HTERT RPE-1 (cell line): ENCODE measurements around the gene CIAO2A.

Experiments used
- in situ Hi-C: fragments of 300-500 bp; cut with MboI; formaldehyde crosslinking; loops from 4 replicates; pipeline ENCODE4 v1.14.3; 2020; ENCODE audit warnings: low sequenced_read_pairs

Gene CIAO2A

GRCh38 chr15:64045101-64045435, 48.6 kb downstream of the CIAO2A start:
- in situ Hi-C loops = no loop called here

DNA sequence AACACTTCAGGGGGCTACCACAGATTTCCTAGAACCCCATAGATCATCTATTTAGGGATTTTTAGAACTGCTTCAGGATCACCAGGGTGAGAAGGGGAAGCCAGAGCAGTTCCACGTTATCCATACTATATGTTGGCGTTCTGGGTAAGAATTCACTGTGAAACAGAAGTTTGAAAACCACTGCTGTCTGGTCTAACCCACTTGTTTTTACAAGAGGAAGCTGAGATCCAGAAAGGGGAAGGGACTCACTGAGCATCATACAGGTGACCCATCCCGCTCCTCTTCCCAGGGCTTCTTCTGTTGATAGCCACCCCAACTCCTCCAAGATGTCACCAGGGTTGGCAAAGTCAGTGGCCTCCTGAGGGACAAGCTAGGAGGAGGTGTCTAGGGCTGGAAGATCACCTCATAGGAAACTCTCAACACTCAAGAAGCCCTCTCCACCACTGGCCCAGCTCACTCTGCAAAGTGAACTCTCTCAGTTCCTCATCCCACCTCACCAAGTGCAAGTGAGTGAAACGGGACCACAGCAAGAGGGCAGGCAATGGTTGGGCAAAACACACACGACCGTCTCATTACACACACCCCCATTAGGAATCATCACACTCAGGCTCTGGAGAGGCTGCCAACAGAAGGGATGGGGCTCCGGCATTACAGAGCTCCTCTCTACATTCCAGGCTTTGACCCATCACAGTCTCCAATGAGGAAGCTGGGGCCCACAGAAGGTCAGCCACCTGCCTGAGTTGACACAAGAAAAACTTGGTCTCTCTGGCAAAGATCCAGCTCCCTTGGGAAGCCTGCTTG, 49.1 kb downstream of the CIAO2A start:
- in situ Hi-C loops = no loop called here

DNA sequence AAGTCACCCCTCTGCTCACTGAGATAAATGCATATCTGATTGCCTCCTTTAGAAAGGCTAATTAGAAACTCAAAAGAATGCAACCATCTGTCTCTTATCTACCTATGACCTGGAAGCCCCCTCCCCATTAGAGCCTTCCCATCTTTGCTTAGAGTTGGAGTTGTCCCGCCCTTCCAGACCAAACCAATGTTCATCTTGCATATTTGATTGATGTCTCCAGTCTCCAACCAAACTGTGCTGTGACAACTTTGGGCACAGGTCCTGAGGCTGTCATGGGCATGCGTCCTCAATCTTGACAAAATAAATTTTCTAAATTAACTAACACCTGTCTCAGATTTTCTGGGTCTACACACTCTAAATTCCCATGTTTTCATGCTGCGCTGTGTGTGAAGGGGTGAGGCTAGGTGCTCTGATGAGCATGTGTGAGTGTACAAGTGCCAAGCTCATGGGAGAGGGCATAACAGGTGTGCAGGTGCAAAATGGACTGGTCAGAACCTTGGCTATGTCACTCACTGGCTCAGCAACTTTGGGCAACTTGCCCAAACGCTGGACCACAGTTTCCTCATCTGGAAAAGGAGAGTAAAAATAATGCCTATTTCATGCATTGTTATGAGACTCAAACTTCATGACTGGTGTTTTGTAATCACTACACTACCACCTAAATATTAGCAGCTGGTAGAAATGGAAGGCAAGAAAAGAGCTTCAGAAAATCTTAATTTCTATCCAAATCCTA, 54.6 kb downstream of the CIAO2A start:
- in situ Hi-C loops = no loop called here

DNA sequence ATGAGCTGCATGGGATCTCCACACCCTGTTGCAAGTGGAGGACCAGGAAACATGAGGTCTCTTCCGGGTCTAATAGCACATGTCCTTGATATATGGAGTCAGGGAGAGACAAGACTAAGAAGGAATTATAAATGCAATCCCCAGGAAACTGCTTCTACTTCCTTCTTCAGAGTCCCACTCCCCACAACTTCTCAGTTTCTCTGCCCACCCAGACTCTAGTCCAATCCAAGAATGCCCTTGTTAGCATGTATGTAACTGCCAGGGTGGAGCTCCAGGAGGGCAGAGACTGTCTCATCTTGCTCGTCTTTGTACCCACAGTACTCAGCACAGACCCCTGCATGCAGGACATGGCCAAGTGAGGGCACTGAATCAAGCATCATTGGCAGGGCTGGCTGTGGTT, 55.7 kb downstream of the CIAO2A start:
- in situ Hi-C loops = no loop called here

DNA sequence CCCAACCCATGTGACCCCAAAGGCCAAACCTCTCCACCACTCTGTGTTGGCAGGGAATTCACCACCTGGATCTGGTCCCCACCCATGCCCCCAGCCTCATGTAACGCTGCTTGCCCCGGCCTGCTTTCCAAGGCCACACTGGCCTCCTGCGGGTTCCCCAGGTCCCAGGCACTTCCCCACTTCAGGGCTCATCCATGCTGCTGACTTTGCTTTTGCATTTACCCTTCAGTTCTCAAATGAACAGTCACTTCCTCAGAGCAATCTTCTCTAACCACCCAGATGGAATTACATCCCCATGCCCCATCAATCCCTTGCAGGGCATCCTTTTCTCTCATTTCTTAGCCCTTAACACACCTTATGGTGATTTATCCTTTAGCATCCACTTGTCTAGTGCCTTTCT, 56.5 kb downstream of the CIAO2A start:
- in situ Hi-C loops = no loop called here

- in situ Hi-C loops = no loop called here
Observed at GRCh38 chr15:64035525-64035924, 58.1 kb downstream of the CIAO2A start.

- in situ Hi-C loops = no loop called here
Observed at GRCh38 chr15:64034519-64034918, 59.1 kb downstream of the CIAO2A start.

DNA sequence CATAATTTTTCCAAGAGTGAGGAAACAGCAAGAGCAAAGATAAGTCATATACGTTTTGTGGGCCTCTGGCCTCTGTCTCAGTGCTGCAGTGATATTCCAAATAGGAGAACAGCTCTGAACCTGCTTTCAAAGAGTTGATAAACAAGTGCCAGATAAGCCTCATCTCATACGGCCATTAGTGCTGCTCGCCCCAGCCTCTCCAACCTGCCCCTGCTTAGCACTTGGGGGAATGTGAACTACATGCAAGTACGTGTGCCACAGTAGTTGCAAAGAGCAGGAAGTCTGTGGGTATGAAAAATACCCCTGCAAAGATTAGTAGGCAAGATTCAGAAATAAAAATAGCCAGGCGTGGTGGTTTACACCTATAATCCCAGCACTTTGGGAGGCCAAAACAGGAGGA, 61.3 kb downstream of the CIAO2A start:
- in situ Hi-C loops = no loop called here

DNA sequence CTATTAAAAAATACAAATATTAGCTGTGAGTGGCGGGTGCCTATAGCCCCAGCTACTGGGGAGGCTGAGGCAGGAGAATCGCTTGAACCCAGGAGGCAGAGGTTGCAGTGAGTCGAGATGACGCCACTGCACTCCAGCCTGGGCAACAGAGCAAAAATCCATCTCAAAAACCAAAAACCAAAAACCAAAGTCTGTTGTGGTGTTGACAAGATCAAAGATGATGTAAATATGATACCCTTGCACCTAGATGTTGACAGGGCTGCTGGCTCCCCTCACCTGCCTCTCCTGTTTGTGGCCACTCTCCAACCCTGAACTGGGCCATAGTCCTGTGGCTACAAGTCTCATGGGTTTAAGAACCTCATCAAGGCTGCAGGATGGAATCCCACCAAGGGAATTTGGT, 63.5 kb downstream of the CIAO2A start:
- in situ Hi-C loops = no loop called here

DNA sequence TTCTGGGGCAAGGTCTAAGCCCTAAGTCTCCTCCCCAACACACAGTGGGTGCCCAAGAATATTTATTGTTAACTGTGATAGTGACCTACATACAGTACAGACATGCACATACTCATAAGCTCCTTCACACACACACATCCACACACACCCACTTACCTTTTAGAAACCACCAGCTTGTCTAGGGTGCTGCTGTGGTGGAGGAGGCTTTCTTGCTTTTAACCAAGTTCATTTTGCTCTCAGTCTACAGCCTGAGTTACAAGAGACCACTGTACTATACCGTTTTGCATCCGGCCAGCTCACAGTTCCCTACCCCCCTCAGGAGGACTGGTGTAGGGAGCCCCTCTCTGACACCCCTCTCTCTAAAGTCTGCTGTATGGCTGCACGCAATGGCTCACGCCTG, 64.0 kb downstream of the CIAO2A start:
- in situ Hi-C loops = no loop called here

- in situ Hi-C loops = no loop called here
Observed at GRCh38 chr15:64029110-64029509, 64.5 kb downstream of the CIAO2A start.

DNA sequence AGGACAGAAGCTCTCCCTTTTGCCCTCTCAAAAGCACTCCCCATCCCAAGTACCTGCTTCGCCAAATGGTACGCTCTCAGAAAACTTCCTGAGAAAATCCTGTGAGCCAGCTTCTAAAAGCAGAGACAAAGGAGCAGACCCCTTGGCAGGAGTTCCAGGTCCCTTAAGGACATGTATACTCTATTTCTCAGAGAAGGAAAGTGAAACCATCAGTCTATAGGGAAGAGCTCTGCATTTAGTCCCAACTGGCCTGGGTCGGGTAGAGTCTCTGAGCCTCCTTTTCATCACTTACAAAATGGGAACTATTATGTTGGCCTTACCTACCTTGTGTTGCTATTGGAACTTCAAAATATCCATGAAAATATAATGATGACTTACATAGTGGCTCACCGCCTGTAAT, 67.0 kb downstream of the CIAO2A start:
- in situ Hi-C loops = no loop called here

GRCh38 chr15:64024172-64025050, 69.2 kb downstream of the CIAO2A start:
- in situ Hi-C loops = no loop called here

DNA sequence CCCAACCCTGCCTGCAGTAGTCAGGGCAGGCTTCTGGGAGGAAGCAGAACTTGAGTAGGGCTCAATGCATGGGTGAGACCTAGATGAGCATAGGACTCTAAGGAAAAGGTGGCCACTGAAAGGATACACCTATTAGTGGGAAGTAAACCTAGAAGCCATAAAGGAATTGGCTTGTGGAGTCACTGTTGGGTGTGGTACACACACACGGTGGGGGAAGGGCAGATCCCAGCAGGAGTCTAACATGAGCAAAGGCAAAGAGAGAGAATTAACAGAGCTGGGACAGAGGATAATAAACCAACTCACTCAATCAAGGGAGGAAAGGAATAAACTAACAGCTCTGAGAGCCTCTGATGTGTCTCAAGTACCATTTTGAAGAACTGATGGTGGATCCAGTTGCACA, 70.4 kb downstream of the CIAO2A start:
- in situ Hi-C loops = no loop called here

GRCh38 chr15:64022571-64022970, 71.1 kb downstream of the CIAO2A start:
- in situ Hi-C loops = no loop called here
